Activated CD4-positive, alpha-beta T cell treated with anti-CD3 and anti-CD28 coated beads, Interleukin-2, amount 10 ng/mL, durations not matched to agents 7 days and 5 days (primary cell): ENCODE measurements around the gene TFEB. TPM values are rescaled to one million over a fixed set of nuclear protein-coding genes. Genes with fewer than 3 reads are reported as not detected.

Source experiments
- CTCF ChIA-PET: fragments of 350-600 bp; sonication (Branson Sonifier 250); formaldehyde crosslinking; loops from one replicate; lab custom pipeline; 2021; ENCODE audit warnings: antibody characterized with exemption; lab: Charles Lee
- POLR2A ChIA-PET: fragments of 350-600 bp; sonication (Branson Sonifier 250); formaldehyde crosslinking; loops from one replicate; lab custom pipeline; 2021; ENCODE audit warnings: antibody characterized with exemption; lab: Charles Lee
- DNase-seq: peaks from one replicate; pipeline ENCODE4 v3.0.0-alpha.2; 2020
- H3K27ac Mint-ChIP-seq: one replicate; pipeline ENCODE4 v1.8.0; 2021; ENCODE audit warnings: mild to moderate bottlenecking, moderate library complexity, mixed read lengths
- H3K27me3 Mint-ChIP-seq: one replicate; pipeline ENCODE4 v1.8.0; 2021; ENCODE audit warnings: mixed read lengths
- H3K36me3 Mint-ChIP-seq: one replicate; pipeline ENCODE4 v1.8.0; 2021; ENCODE audit warnings: low read depth, mixed read lengths
- H3K4me1 Mint-ChIP-seq: one replicate; pipeline ENCODE4 v1.8.0; 2021; ENCODE audit warnings: mixed read lengths
- H3K4me3 Mint-ChIP-seq: one replicate; pipeline ENCODE4 v1.8.0; 2021; ENCODE audit warnings: mild to moderate bottlenecking, moderate library complexity, mixed read lengths
- H3K9me3 Mint-ChIP-seq: one replicate; pipeline ENCODE4 v1.8.0; 2021; ENCODE audit warnings: mixed read lengths
- total RNA-seq, 2 experiments: library from RNA; stranded (reverse); gene quantifications; one replicate each; pipeline ENCODE4 v1.2.3, GENCODE V29; 2021

Gene TFEB
- total RNA-seq, 2 experiments from 2014 or later: 9.7 to 12.5 TPM

GRCh38 chr6:41651246-41651961, 84.0 kb downstream of the TFEB start:
- Mint-ChIP-seq H3K27me3 (peaks cover 3% of the 10 kb centered on the region), H3K36me3 (no peaks in the 10 kb centered on the region), H3K4me1 (no peaks in the 10 kb centered on the region), H3K27ac (no peak overlapping the region), H3K4me3 (no peak overlapping the region), H3K9me3 (no peaks in the 10 kb centered on the region)
- CTCF ChIA-PET: interaction anchor here (1.4 kb wide), 1 partner anchor 284 kb away, joined by 3 read pairs; no protein-coding TSS in a partner anchor
- DNase-seq: no peak
- POLR2A ChIA-PET: no interaction called here

- CTCF ChIA-PET: interaction anchor here (1.2 kb wide), 1 partner anchor 46 kb away, joined by 4 read pairs; no protein-coding TSS in a partner anchor
- POLR2A ChIA-PET: no interaction called here
- Mint-ChIP-seq H3K4me3 (no peak overlapping the region), H3K9me3 (no peaks in the 10 kb centered on the region), H3K27me3 (peaks cover 5% of the 10 kb centered on the region), H3K27ac (no peak overlapping the region), H3K36me3 (no peaks in the 10 kb centered on the region), H3K4me1 (no peaks in the 10 kb centered on the region)
- DNase-seq: no peak
These were observed 85.3 kb downstream of the TFEB start for GRCh38 chr6:41650120-41650519.

GRCh38 chr6:41649596-41649995, 85.8 kb downstream of the TFEB start:
- Mint-ChIP-seq H3K36me3 (no peaks in the 10 kb centered on the region), H3K4me1 (no peaks in the 10 kb centered on the region), H3K9me3 (no peaks in the 10 kb centered on the region), H3K27me3 (peaks cover 7% of the 10 kb centered on the region), H3K27ac (no peak overlapping the region), H3K4me3 (no peak overlapping the region)
- ChIA-PET CTCF (interaction anchor here (1.2 kb wide), 1 partner anchor 46 kb away, joined by 4 read pairs; no protein-coding TSS in a partner anchor), POLR2A (no interaction called here)
- no peak for DNase-seq

- no peaks in the 10 kb centered on the region for H3K36me3 Mint-ChIP-seq
- ChIA-PET POLR2A (no interaction called here), CTCF (no interaction called here)
- no peaks in the 10 kb centered on the region for H3K9me3 Mint-ChIP-seq
- no peaks in the 10 kb centered on the region for H3K4me1 Mint-ChIP-seq
- DNase-seq: no peak
- peaks cover 8% of the 10 kb centered on the region for H3K27me3 Mint-ChIP-seq
- H3K4me3 Mint-ChIP-seq: no peak overlapping the region
- H3K27ac Mint-ChIP-seq: no peak overlapping the region
These were observed 86.5 kb downstream of the TFEB start for GRCh38 chr6:41648921-41649320.

GRCh38 chr6:41648070-41648585, 87.3 kb downstream of the TFEB start:
- H3K36me3 Mint-ChIP-seq: no peaks in the 10 kb centered on the region
- POLR2A ChIA-PET: no interaction called here
- peaks cover 8% of the 10 kb centered on the region for H3K27me3 Mint-ChIP-seq
- DNase-seq: no peak
- H3K4me3 Mint-ChIP-seq: no peak overlapping the region
- no peak overlapping the region for H3K27ac Mint-ChIP-seq
- CTCF ChIA-PET: interaction anchor here (1.2 kb wide), 1 partner anchor 59 kb away, joined by 3 read pairs; no protein-coding TSS in a partner anchor
- H3K9me3 Mint-ChIP-seq: no peaks in the 10 kb centered on the region
- H3K4me1 Mint-ChIP-seq: no peaks in the 10 kb centered on the region

- Mint-ChIP-seq H3K36me3 (no peaks in the 10 kb centered on the region), H3K9me3 (no peaks in the 10 kb centered on the region), H3K4me3 (no peak overlapping the region), H3K4me1 (no peaks in the 10 kb centered on the region), H3K27me3 (peaks cover 14% of the 10 kb centered on the region), H3K27ac (no peak overlapping the region)
- POLR2A ChIA-PET: no interaction called here
- no peak for DNase-seq
- CTCF ChIA-PET: interaction anchor here (1.0 to 1.2 kb wide), 2 partner anchors 26 to 60 kb away, joined by 3 read pairs; no protein-coding TSS in a partner anchor
These were observed 88.3 kb downstream of the TFEB start for GRCh38 chr6:41647061-41647511.

GRCh38 chr6:41646026-41646795, 89.2 kb downstream of the TFEB start:
- Mint-ChIP-seq H3K4me1 (no peaks in the 10 kb centered on the region), H3K4me3 (no peak overlapping the region), H3K27me3 (peaks cover 17% of the 10 kb centered on the region), H3K27ac (no peak overlapping the region), H3K36me3 (no peaks in the 10 kb centered on the region), H3K9me3 (no peaks in the 10 kb centered on the region)
- ChIA-PET CTCF (interaction anchor here (1.0 kb wide), 1 partner anchor 27 kb away, joined by 3 read pairs; no protein-coding TSS in a partner anchor), POLR2A (no interaction called here)
- DNase-seq: no peak

- H3K27me3 Mint-ChIP-seq: peaks cover 25% of the 10 kb centered on the region
- ChIA-PET CTCF (no interaction called here), POLR2A (no interaction called here)
- no peaks in the 10 kb centered on the region for H3K4me1 Mint-ChIP-seq
- no peaks in the 10 kb centered on the region for H3K36me3 Mint-ChIP-seq
- no peak for DNase-seq
- no peak overlapping the region for H3K4me3 Mint-ChIP-seq
- no peaks in the 10 kb centered on the region for H3K9me3 Mint-ChIP-seq
- no peak overlapping the region for H3K27ac Mint-ChIP-seq
These were observed 90.3 kb downstream of the TFEB start for GRCh38 chr6:41645007-41645618.

GRCh38 chr6:41644297-41644879, 91.0 kb downstream of the TFEB start:
- POLR2A ChIA-PET: interaction anchor here (0.6 kb wide), 1 partner anchor 38 kb away, joined by 4 read pairs; no protein-coding TSS in a partner anchor
- H3K36me3 Mint-ChIP-seq: no peaks in the 10 kb centered on the region

GRCh38 chr6:41643899-41644269, 91.5 kb downstream of the TFEB start:
- no peak for DNase-seq
- ChIA-PET CTCF (no interaction called here), POLR2A (interaction anchor here (0.6 kb wide), 1 partner anchor 38 kb away, joined by 4 read pairs; no protein-coding TSS in a partner anchor)
- Mint-ChIP-seq H3K4me1 (peaks cover 2% of the 10 kb centered on the region), H3K27ac (no peak overlapping the region), H3K4me3 (no peak overlapping the region), H3K27me3 (peaks cover 38% of the 10 kb centered on the region), H3K36me3 (no peaks in the 10 kb centered on the region), H3K9me3 (no peaks in the 10 kb centered on the region)

More at GRCh38 chr6:41644297-41644879, 91.0 kb downstream of the TFEB start:
- no peak for DNase-seq
- peaks cover 33% of the 10 kb centered on the region for H3K27me3 Mint-ChIP-seq
- H3K4me1 Mint-ChIP-seq: peaks cover 2% of the 10 kb centered on the region
- no peak overlapping the region for H3K4me3 Mint-ChIP-seq
- H3K27ac Mint-ChIP-seq: no peak overlapping the region
- CTCF ChIA-PET: no interaction called here
- H3K9me3 Mint-ChIP-seq: no peaks in the 10 kb centered on the region

GRCh38 chr6:41642960-41643898, 92.2 kb downstream of the TFEB start:
- no peaks in the 10 kb centered on the region for H3K36me3 Mint-ChIP-seq
- ChIA-PET CTCF (no interaction called here), POLR2A (no interaction called here)
- no peak for DNase-seq
- H3K27ac Mint-ChIP-seq: no peak overlapping the region
- peaks cover 2% of the 10 kb centered on the region for H3K4me1 Mint-ChIP-seq
- H3K4me3 Mint-ChIP-seq: no peak overlapping the region
- no peaks in the 10 kb centered on the region for H3K9me3 Mint-ChIP-seq
- peaks cover 40% of the 10 kb centered on the region for H3K27me3 Mint-ChIP-seq
